Central memory CD4-positive, alpha-beta T cell (primary cell): ENCODE data around the gene LRRC46.

ENCODE experiments used
- DNase-seq: peaks from one replicate; pipeline ENCODE4 v3.0.0; 2022

LRRC46 gene

GRCh38 chr17:47879028-47879585 lies 47.6 kb downstream of the LRRC46 start:
- no peak for DNase-seq

- DNase-seq, result no peak
Measured at GRCh38 chr17:47879776-47880454, 48.4 kb downstream of the LRRC46 start.

- no peak for DNase-seq
Measured at GRCh38 chr17:47882247-47882646, 50.8 kb downstream of the LRRC46 start.

GRCh38 chr17:47882695-47883588 lies 51.5 kb downstream of the LRRC46 start:
- DNase-seq, result no peak

- no peak for DNase-seq
Measured at GRCh38 chr17:47883589-47884426, 52.3 kb downstream of the LRRC46 start.

- no peak for DNase-seq
Measured at GRCh38 chr17:47884427-47884740, 52.9 kb downstream of the LRRC46 start.

GRCh38 chr17:47884905-47885730 lies 53.6 kb downstream of the LRRC46 start:
- DNase-seq, result peak; percentile 7
